RPMI7951 (cell line): ENCODE results near the gene RTBDN. TPM values are rescaled to one million over a fixed set of nuclear protein-coding genes. Genes with fewer than 3 reads are reported as not detected.

ENCODE experiments used
- DNase-seq: peaks from one replicate; pipeline ENCODE4 v3.0.0-alpha.2; 2012; ENCODE audit warnings: low read depth
- total RNA-seq: library from RNA; depleted of rRNA; stranded (reverse); fragments of >200 nt; shearing (Covaris generic); gene quantifications from 2 replicates; pipeline ENCODE4 v1.2.3, GENCODE V29; 2014; rRNA removed

The RTBDN gene
- total RNA-seq, 1 experiment from 2014 or later = not detected

GRCh38 chr19:12782424-12783290 lies 51.7 kb downstream of the RTBDN start:
- peak; percentile 82 for DNase-seq

- no peak for DNase-seq
Measured at GRCh38 chr19:12782174-12782423, 52.3 kb downstream of the RTBDN start.

DNA sequence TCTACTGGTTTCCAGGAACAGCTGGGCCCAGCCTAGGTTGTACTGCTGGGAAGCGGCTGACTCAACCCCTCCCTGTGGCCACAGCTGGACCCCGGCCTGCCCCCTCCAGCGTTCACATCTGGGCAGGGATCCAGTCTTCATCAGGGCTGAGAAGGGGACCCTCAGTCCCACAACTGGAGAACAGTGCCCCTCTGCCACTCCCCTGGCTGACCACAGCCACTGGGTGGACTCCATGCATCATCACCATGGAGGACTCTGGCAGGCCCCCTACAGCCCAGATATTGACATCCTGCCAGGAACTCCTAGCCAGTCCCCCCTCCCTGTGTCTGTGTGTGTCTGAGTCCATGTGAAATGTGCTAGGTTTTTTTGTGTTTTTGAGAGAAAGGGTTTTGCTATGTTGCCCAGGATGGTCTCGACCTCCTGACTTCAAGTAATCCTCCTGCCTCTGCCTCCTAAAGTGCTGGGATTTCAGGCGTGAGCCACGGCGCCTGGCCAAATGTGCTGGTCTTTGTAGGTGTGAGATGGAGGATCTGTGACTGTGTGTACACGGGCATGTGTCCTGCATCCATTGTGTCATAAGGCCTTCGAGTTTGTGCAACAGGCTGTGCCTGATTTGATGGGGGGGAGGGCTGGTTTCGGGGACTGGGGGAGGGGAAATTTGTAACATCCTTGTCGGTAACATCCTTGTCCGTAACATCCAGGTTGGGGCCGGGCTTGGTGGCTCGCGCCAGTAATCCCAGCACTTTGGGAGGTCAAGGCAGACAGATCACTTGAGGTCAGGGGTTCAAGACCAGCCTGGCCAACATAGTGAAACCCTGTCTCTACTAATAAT lies 55.0 kb downstream of the RTBDN start:
- DNase-seq = peak; percentile 90

DNA sequence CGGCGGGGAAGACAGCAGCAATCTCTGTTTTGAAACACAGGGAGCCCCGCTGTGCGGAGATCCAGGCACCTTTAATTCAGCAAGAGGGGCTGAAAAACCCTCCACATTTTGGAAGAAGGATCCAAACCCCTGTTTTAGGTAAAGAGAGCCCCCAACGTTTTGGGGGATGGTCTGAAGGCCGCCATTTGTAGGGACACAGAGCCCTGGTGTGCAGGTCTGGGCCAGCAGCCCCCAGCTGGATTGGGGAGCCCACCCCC lies 55.5 kb downstream of the RTBDN start:
- DNase-seq = no peak

DNA sequence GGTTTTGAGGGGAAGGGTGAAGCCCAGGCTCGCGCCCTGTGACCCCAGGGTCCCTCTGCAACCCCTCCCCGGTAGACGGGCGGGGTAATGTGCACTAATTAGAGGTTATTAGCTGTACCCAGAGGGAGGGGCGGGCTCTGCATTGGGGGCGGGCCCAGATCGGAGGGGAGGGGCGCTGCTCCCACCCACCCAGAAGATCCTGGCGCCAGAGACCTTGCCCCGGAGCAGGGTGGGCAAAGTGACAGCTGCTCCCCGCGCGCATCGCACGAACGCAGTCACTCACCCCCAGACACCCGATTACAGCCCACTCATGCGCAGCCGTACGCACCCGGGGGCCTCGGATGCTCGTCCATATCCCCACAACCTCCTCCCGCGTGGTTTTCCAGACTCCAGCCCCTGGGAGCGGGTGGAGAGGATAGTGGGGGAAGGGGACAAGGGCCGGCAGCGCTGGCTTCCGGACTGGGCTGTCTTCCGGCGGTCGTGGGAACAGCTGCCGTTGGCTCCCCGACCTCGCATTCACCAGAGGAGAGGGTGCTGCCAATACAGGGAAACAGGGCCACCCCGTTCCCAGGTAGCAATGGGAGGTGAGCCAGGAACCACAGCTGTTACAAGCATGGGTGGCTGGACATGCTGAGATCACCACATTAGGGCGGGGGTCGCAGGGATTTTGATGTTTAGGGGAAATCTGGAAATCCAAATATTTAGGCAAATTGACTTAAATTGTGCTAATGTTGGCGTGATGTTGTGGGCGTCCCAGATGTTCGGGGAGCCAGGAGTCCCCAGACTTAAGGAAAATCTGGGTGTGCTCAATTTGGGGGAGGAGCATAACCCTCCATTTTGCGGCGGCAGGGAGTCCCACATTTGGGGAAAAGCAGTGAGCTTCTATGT lies 56.1 kb downstream of the RTBDN start:
- DNase-seq = peak; percentile 82

DNA sequence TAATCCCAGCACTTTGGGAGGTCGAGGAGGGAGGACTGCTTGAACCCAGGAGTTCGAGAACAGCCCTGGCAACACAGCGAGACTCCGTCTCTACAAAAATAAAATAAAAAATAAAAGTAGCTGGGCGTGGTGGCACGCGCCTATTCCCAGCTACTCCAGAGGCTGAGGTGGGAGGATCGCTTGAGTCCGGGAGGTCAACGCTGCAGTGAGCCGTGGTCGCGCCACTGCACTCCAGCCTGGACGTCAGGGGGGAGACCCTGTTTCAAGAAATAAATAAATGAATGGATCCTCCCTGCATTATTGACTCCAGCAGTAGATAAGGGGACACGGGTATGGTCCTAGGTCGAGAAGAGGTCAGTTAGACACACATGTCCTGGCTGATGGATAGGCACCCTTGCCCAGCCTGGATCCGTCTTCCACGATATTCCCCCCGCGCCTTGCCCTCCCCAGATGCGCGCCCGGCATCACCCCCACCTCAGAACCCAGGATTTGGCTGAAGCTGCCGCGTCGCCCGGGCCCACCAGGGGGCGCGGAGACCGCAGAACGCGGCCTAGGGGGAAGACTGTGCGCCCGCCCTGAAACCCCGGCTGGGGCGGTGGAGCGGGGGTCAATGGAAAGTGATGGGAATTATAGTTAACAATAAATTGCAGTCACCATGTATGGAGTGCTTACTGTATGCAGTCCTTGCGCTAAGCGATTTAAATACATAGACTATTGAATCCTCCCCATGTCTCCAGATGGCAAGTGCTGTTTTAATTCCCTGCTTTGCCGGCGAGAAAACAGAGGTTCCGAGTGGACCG lies 57.0 kb downstream of the RTBDN start:
- DNase-seq = peak; percentile 70

Other genes with a start within 250 kb of the RTBDN start
- gene ZNF490, start 223.8 kb downstream of the RTBDN start, total RNA-seq = 4.7 and 4.9 TPM in 2 replicates
- gene ZNF791, start 223.7 kb downstream of the RTBDN start, total RNA-seq = 9.6 and 10.8 TPM in 2 replicates
- gene MAN2B1, start 167.8 kb downstream of the RTBDN start, total RNA-seq = 22.6 and 25.2 TPM in 2 replicates
- 10.2 and 14.6 TPM in 2 replicates for gene WDR83, start 167.8 kb downstream of the RTBDN start, total RNA-seq
- gene DHPS, start 152.7 kb downstream of the RTBDN start, total RNA-seq = 95.2 and 109 TPM in 2 replicates
- not detected in 2 replicates for gene GNG14, start 146.6 kb downstream of the RTBDN start, total RNA-seq
- gene FBXW9, start 137.9 kb downstream of the RTBDN start, total RNA-seq = 21.6 and 24.4 TPM in 2 replicates
- 28.2 and 29.9 TPM in 2 replicates for gene TNPO2, start 110.6 kb downstream of the RTBDN start, total RNA-seq
- gene TRIR, start 99.9 kb downstream of the RTBDN start, total RNA-seq = 276 and 304 TPM in 2 replicates
- gene GET3, start 97.1 kb downstream of the RTBDN start, total RNA-seq = 115 and 127 TPM in 2 replicates
- 0.10 TPM in 1 of 2 replicates, not detected in the other for gene BEST2, start 82.8 kb downstream of the RTBDN start, total RNA-seq
- 4.0 and 9.0 TPM in 2 replicates for gene HOOK2, start 59.0 kb downstream of the RTBDN start, total RNA-seq
- 44.1 and 61.9 TPM in 2 replicates for gene JUNB, start 43.1 kb downstream of the RTBDN start, total RNA-seq
- 443 and 513 TPM in 2 replicates for gene PRDX2, start 32.8 kb downstream of the RTBDN start, total RNA-seq
- gene THSD8, start 32.5 kb downstream of the RTBDN start, total RNA-seq = not detected in 2 replicates
- 83.6 and 99.1 TPM in 2 replicates for gene RNASEH2A, start 28.0 kb downstream of the RTBDN start, total RNA-seq
- 0.10 and 1.6 TPM in 2 replicates for gene MAST1, start 3.9 kb upstream of the RTBDN start, total RNA-seq
- gene DNASE2, start 46.9 kb upstream of the RTBDN start, total RNA-seq = 33.6 and 36.1 TPM in 2 replicates
- not detected in 2 replicates for gene KLF1, start 52.6 kb upstream of the RTBDN start, total RNA-seq
- 29.1 and 40.5 TPM in 2 replicates for gene GCDH, start 56.6 kb upstream of the RTBDN start, total RNA-seq
- gene SYCE2, start 84.7 kb upstream of the RTBDN start, total RNA-seq = 0.20 and 3.0 TPM in 2 replicates
- gene FARSA, start 99.1 kb upstream of the RTBDN start, total RNA-seq = 60.7 and 83.7 TPM in 2 replicates
- 1,708 and 2,160 TPM in 2 replicates for gene CALR, start 104.0 kb upstream of the RTBDN start, total RNA-seq
- gene RAD23A, start 111.3 kb upstream of the RTBDN start, total RNA-seq = 104 and 123 TPM in 2 replicates
- 41.2 and 65.1 TPM in 2 replicates for gene GADD45GIP1, start 122.6 kb upstream of the RTBDN start, total RNA-seq
- not detected in 2 replicates for gene DAND5, start 135.0 kb upstream of the RTBDN start, total RNA-seq
- gene NFIX, start 160.9 kb upstream of the RTBDN start, total RNA-seq = 19.6 and 22.5 TPM in 2 replicates